Measurements from ENCODE around the gene OR4X1. TPM values are rescaled to one million over a fixed set of nuclear protein-coding genes. Genes with fewer than 3 reads are reported as not detected.
"Not testable (repeated sequence)": the region's sequence is repeated elsewhere in the genome, so short reads cannot be mapped to it uniquely, and the experiment has no call there.

The OR4X1 gene
- total RNA-seq, 2 experiments from 2014 or later, result not detected

DNA sequence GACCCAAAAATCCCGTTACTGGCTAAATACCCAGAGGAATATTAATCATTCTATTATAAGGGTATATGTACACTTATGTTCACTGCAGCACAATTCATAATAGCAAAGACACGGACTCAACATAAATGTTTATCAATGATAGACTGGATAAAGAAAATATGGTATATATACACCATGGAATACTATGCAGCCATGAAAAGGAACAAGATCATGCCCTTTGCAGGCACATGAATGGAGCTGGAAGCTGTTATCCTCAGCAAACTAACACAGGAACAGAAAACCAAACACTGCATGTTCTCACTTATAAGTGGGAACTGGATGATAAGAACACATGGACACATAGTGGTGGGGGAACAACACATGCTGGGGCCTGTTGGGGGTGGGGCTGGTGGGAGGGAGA is 49.9 kb downstream of the OR4X1 start:
- H3K4me3 Mint-ChIP-seq; H3K9me3 Mint-ChIP-seq; DNase-seq; POLR2A ChIA-PET; H3K27ac Mint-ChIP-seq; CTCF ChIA-PET; H3K27me3 Mint-ChIP-seq; H3K36me3 Mint-ChIP-seq (ENCODE audit: low read depth); H3K4me1 Mint-ChIP-seq: not testable (repeated sequence)

Other genes starting within 250 kb of the OR4X1 start
- not detected for gene OR4B1, start 47.1 kb upstream of the OR4X1 start, total RNA-seq
- not detected for gene OR4X2, start 18.8 kb upstream of the OR4X1 start, total RNA-seq
- not detected for gene OR4S1, start 42.4 kb downstream of the OR4X1 start, total RNA-seq
- gene OR4C3, start 61.1 kb downstream of the OR4X1 start, total RNA-seq, result not detected
- not detected for gene OR4C5, start 102.6 kb downstream of the OR4X1 start, total RNA-seq
- gene OR4A47, start 224.9 kb downstream of the OR4X1 start, total RNA-seq, result not detected